GM12873 (cell line): ENCODE results near the gene TNRC6B.

Experiments
- CTCF ChIP-seq: IDR thresholded peaks from 2 replicates; pipeline ENCODE4 v1.5.1; 2012; ENCODE audit warnings: low read depth, mild to moderate bottlenecking, moderate library complexity, low read length, control low read depth; ENCODE audit not compliant: insufficient read depth; ENCODE audit errors: missing control alignments

Gene TNRC6B

GRCh38 chr22:40374567-40374966, 196.8 kb downstream of the TNRC6B start:
- TF ChIP-seq CTCF = no peak

- no peak for TF ChIP-seq CTCF
Observed at GRCh38 chr22:40376149-40376548, 198.4 kb downstream of the TNRC6B start.

GRCh38 chr22:40377931-40378330, 200.2 kb downstream of the TNRC6B start:
- TF ChIP-seq CTCF = no peak

- TF ChIP-seq CTCF = no peak
Observed at GRCh38 chr22:40381461-40381860, 203.7 kb downstream of the TNRC6B start.

- no peak for TF ChIP-seq CTCF
Observed at GRCh38 chr22:40383905-40384304, 206.2 kb downstream of the TNRC6B start.

- TF ChIP-seq CTCF = peak; percentile 17
Observed at GRCh38 chr22:40385036-40385782, 207.5 kb downstream of the TNRC6B start.
